Right atrium auricular region (tissue), 2 donors: Measurements from ENCODE around the gene TGIF1. TPM values are rescaled to one million over a fixed set of nuclear protein-coding genes. Genes with fewer than 3 reads are reported as not detected.

Experiments
- DNase-seq: peaks from one replicate; pipeline ENCODE4 v3.0.0-alpha.2; 2019; ENCODE audit warnings: low spot score
- H3K27ac ChIP-seq, 2 donors: fragments of 200-600 bp; sonication (generic); 1 replicate in 1 of 2; 2 replicates in 1 of 2; pipeline ENCODE4 v1.5.1; 2016 to 2019
- H3K27me3 ChIP-seq, 2 donors: fragments of 200-600 bp; sonication (generic); one replicate each; pipeline versions ENCODE4 v1.5.1 to v1.6.0; 2017 to 2019
- H3K36me3 ChIP-seq: fragments of 200-600 bp; sonication (generic); one replicate; pipeline ENCODE4 v1.5.1; 2016
- H3K4me1 ChIP-seq, 2 donors: fragments of 200-600 bp; sonication (generic); one replicate each; pipeline versions ENCODE4 v1.5.1 to v1.6.0; 2017 to 2019
- H3K4me3 ChIP-seq, 2 donors: fragments of 200-600 bp; sonication (generic); 1 replicate in 1 of 2; 2 replicates in 1 of 2; pipeline ENCODE4 v1.5.1; 2017 to 2019; ENCODE audit warnings: mild to moderate bottlenecking in 1 of 2, moderate library complexity in 1 of 2
- H3K9me3 ChIP-seq, 2 donors: fragments of 200-600 bp; sonication (generic); one replicate each; pipeline ENCODE4 v1.5.1; 2019
- total RNA-seq, 2 donors: library from RNA; depleted of rRNA; stranded (reverse); fragments of >200 nt; gene quantifications; one replicate each; pipeline ENCODE4 v1.1.0, GENCODE V29; 2016
- TF ChIP-seq, protein P1 (sequence below), 2 donors: fragments of 200-600 bp; sonication (generic); IDR thresholded peaks; one replicate each; pipeline ENCODE4 v1.5.1; 2019; ENCODE audit warnings: antibody characterized with exemption in 2 of 2

TGIF1 gene
- total RNA-seq: 10 to 100 TPM; 32.1 to 44.8 TPM

DNA sequence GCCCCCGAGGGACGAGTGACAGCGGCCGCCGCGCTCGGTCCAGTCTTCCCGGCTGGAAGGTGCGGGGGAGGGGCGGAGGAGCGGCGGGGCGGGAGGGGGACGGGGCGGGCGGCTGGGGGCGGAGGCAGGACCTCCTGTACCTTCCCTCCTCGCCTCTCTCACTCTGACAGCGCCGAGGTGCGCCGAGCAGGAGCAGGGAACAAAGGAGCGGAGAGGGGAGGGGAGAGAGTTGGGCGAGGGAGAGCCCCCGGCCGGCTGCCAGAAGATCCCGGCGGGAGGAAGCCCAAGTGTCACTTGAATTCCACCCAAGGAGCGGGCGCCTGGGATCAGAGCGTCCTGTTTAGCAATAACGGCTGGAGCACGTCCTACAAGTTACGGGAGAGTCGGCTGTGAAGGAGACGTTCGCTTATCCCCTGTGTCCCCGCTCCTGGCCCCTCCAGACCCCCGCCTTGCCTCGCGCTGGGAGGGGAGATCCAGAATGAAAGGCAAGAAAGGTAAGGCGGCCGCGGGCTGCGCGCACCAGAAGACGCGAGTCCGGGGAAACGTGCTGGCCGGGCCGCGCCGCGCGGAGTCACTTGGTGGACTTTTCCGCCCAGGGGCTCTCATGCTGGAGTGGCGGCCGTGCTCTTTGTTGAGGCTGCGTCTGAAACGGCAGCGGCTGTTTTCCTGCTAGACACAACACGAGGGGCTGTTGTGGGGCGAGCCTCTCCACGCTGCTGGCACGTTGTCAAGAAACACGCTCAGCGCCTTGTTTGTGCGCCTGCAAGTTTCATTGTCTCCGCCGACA, at the start of gene TGIF1:
Gene TGIF1, plus strand, starts transcription at position 161 of the 787 bp plus-strand sequence. Its CDS starts 318 bp downstream, at position 479.
- DNase-seq: peak; percentile 93
- peak within 1 kb of the TSS; percentile 99 for H3K27ac ChIP-seq
- H3K36me3 ChIP-seq: no peaks in the 10 kb centered on the region
- TF ChIP-seq, protein P1, sequence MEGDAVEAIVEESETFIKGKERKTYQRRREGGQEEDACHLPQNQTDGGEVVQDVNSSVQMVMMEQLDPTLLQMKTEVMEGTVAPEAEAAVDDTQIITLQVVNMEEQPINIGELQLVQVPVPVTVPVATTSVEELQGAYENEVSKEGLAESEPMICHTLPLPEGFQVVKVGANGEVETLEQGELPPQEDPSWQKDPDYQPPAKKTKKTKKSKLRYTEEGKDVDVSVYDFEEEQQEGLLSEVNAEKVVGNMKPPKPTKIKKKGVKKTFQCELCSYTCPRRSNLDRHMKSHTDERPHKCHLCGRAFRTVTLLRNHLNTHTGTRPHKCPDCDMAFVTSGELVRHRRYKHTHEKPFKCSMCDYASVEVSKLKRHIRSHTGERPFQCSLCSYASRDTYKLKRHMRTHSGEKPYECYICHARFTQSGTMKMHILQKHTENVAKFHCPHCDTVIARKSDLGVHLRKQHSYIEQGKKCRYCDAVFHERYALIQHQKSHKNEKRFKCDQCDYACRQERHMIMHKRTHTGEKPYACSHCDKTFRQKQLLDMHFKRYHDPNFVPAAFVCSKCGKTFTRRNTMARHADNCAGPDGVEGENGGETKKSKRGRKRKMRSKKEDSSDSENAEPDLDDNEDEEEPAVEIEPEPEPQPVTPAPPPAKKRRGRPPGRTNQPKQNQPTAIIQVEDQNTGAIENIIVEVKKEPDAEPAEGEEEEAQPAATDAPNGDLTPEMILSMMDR (IDR thresholded peaks at IDR 0.05): no peak
- no peaks in the 10 kb centered on the region for H3K9me3 ChIP-seq
- H3K27me3 ChIP-seq: no peaks in the 10 kb centered on the region
- peaks cover 0 to 41% of the 10 kb centered on the region in 2 donors for H3K4me1 ChIP-seq
- peak within 1 kb of the TSS; percentile 92 to 93 for H3K4me3 ChIP-seq

DNA sequence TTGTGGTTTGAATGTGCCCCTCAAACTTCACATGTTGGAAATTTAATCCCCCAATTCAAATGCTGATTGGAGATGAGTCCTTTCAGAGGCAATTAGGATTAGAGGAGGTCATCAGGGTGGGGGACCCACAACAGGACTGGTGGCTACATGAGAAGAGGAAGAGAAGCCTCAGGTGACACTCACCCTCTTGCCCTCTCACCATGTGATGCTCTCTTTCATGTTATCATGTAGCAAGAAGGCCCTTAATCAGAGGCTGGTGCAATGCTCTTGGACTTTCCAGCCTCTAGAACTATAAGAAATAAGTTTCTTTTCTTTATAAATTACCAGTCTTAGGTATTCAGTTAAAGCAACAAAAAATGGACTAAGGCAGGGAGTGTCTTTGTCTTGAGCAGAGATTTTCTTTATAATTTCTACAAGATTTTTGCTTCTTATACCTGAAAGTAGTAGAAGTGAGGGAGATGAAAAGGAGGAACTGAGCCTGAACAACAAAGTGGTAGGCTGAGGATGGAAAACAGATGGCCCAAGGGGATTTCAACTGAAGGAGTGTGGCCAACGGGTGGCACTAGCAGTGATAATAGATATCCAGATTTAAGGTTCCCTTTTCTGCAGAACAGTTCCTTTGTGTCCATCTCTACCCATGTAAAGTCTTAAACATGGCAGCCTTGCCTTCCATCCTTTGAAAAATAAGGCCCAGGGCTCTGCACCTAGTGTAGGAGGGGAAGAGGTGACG, 49.2 kb upstream of the TGIF1 start:
- TF ChIP-seq, protein P1 (IDR thresholded peaks at IDR 0.05): no peak
- Histone ChIP-seq H3K36me3 (no peaks in the 10 kb centered on the region), H3K27ac (no peak overlapping the region), H3K9me3 (peaks cover 0 to 12% of the 10 kb centered on the region in 2 donors), H3K4me1 (no peaks in the 10 kb centered on the region), H3K27me3 (no peaks in the 10 kb centered on the region), H3K4me3 (no peak overlapping the region)
- no peak for DNase-seq

DNA sequence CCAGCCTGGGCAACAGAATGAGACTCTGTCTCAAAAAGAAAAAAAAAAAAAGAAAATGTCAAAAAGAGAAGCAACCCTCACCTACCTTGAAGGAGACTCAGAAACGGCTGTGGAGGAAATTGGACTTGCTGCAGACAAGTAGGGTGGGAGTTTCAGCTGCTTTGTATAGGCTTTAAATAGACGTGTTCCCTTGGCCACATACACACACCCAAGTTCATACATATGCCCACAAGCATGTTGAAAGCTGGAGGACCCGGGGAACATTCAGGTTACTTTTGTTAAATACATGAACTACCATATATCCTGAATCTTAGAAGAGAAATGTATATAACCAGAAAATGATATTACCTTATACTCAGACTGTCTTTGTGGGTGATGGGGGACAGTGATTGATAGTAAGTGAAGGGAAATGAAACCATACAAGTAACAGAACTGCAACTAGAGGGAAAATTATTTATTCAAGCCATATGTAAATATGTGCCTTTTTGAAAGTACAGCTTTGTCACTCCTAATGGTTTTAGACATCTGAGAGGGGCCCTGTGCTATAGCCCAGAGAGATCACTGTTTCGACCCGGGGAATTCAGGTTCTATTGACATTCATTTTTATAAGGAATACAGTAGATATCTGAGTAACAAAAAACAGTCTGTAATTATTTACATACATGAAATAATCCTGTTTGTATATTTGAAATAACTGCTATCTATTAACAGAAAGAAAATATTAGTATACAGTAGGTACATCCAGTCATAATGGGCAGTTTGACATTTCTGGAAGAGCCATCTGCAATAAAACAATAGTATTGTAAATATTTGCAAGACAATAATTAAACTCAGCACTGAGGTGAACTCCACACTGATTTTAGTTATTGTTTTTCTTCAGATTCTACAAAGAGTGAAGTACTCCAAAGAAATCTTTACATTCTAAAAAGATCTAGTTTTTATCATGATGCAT, 48.0 kb upstream of the TGIF1 start:
- TF ChIP-seq, protein P1 (IDR thresholded peaks at IDR 0.05): no peak
- Histone ChIP-seq H3K4me3 (no peak overlapping the region), H3K36me3 (no peaks in the 10 kb centered on the region), H3K9me3 (peaks cover 0 to 12% of the 10 kb centered on the region in 2 donors), H3K27me3 (no peaks in the 10 kb centered on the region), H3K4me1 (no peaks in the 10 kb centered on the region), H3K27ac (no peak overlapping the region)
- DNase-seq: no peak

DNA sequence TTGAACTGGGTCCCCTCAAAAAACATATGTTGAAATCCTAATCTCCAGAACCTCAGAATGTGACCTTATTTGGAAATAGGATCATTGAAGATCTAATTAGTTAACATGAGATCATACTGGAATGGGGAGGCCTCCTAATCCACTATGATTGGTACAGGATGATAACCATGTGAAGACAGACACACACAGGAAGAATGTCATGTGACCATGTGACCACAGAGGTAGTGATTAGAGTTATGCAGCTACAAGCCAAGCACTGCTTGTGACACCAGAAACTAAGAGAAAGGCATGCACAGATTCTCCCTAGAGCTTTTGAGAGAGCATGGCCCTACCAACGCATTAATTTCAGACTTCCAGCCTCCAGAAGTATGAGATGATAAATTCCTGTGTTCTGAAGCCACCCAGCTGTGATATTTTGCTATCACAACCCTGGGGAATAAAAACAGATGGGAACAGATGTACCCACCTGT, 47.0 kb upstream of the TGIF1 start:
- TF ChIP-seq, protein P1 (IDR thresholded peaks at IDR 0.05): no peak
- no peak overlapping the region for H3K4me3 ChIP-seq
- H3K27ac ChIP-seq: no peak overlapping the region
- peaks cover 0 to 12% of the 10 kb centered on the region in 2 donors for H3K9me3 ChIP-seq
- no peak for DNase-seq
- no peaks in the 10 kb centered on the region for H3K27me3 ChIP-seq
- no peaks in the 10 kb centered on the region for H3K4me1 ChIP-seq
- no peaks in the 10 kb centered on the region for H3K36me3 ChIP-seq

DNA sequence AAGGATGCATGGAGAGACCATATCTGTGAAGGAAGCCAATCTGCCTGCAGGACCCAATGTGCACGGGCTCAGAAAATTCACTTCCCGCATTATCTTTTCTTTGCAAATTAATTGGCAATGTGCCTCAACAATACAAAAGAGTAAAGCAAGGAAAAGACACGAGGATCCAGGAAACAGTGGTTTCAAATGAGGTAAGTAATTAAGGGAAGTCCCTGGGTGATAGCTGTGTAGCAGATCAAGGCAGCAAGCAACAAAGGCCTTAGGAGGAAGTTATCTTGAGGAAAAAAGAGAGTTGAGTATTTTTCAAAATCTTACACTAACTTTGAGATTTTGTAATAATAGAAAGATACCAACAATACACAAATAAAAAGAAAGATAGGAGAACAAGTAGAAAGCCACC, 44.3 kb upstream of the TGIF1 start:
- no peak for DNase-seq
- no peaks in the 10 kb centered on the region for H3K36me3 ChIP-seq
- TF ChIP-seq, protein P1 (IDR thresholded peaks at IDR 0.05): no peak
- H3K27me3 ChIP-seq: no peaks in the 10 kb centered on the region
- H3K27ac ChIP-seq: no peak overlapping the region
- H3K4me3 ChIP-seq: no peak overlapping the region
- H3K4me1 ChIP-seq: no peaks in the 10 kb centered on the region
- peaks cover 0 to 12% of the 10 kb centered on the region in 2 donors for H3K9me3 ChIP-seq
